H1 (cell line): Measurements from ENCODE around the gene HBEGF. TPM values are rescaled to one million over a fixed set of nuclear protein-coding genes. Genes with fewer than 3 reads are reported as not detected.

Experiments used
- CTCF ChIA-PET: fragments of 300-600 bp; sonication (Branson Sonifier 250); formaldehyde crosslinking; loops from one replicate; lab custom pipeline; 2021; ENCODE audit not compliant: partially characterized antibody; lab: Charles Lee
- POLR2A ChIA-PET: fragments of 300-600 bp; sonication (Branson Sonifier 250); formaldehyde crosslinking; loops from one replicate; lab custom pipeline; 2021; ENCODE audit warnings: inconsistent platforms; ENCODE audit not compliant: partially characterized antibody; lab: Charles Lee
- DNase-seq, 2 experiments: peaks; one replicate each; pipeline versions ENCODE4 v3.0.0 to v3.0.0-alpha.2; 2010 to 2022; ENCODE audit warnings: low spot score in 2 of 2, low read depth in 1 of 2, mixed read lengths in 1 of 2
- FAIRE-seq: peaks from 2 replicates; lab custom pipeline; 2011; peaks lifted over from hg19 to GRCh38; lab: Jason Lieb, UNC
- H2AFZ ChIP-seq: 2 replicates; pipeline ENCODE4 v1.8.1; 2012; ENCODE audit warnings: low read length, inconsistent platforms
- H2AK5ac ChIP-seq: 2 replicates; pipeline ENCODE4 v1.6.1; 2013; ENCODE audit warnings: low read depth, low read length
- H2BK120ac ChIP-seq: replicated peaks from 2 replicates; pipeline ENCODE3; 2013; ENCODE audit warnings: low read depth, low read length, inconsistent platforms
- H2BK12ac ChIP-seq: 2 replicates; pipeline ENCODE4 v1.6.1; 2013; ENCODE audit warnings: low read depth, low read length
- H2BK15ac ChIP-seq: 2 replicates; pipeline ENCODE4 v1.6.1; 2013; ENCODE audit warnings: low read length
- H2BK20ac ChIP-seq: 2 replicates; pipeline ENCODE4 v1.6.1; 2013; ENCODE audit warnings: low read length
- H2BK5ac ChIP-seq: 2 replicates; pipeline ENCODE4 v1.6.1; 2013; ENCODE audit warnings: low read depth, low read length
- H3K14ac ChIP-seq: 2 replicates; pipeline ENCODE4 v1.6.1; 2013; ENCODE audit warnings: inconsistent platforms; ENCODE audit not compliant: insufficient read length
- H3K18ac ChIP-seq: 2 replicates; pipeline ENCODE4 v1.6.1; 2013; ENCODE audit warnings: low read length; ENCODE audit errors: extremely low read depth
- H3K23ac ChIP-seq: 2 replicates; pipeline ENCODE4 v1.6.1; 2013; ENCODE audit warnings: inconsistent platforms; ENCODE audit not compliant: insufficient read length
- H3K23me2 ChIP-seq: 2 replicates; pipeline ENCODE4 v1.6.1; 2013; ENCODE audit warnings: low read depth, low read length
- H3K27ac ChIP-seq: 2 replicates; pipeline ENCODE4 v1.6.1; 2011; ENCODE audit warnings: low read depth, low read length, inconsistent platforms
- H3K27me3 ChIP-seq, 4 experiments: replicated peaks in 1 of 4; 1 replicate in 1 of 4; 2 replicates in 3 of 4; pipeline versions ENCODE4 v1.6.1 to v1.8.1; 2011 to 2013; ENCODE audit warnings: low read length in 3 of 4, mild to moderate bottlenecking in 3 of 4, inconsistent platforms in 2 of 4, mixed read lengths in 2 of 4, moderate library complexity in 1 of 4; ENCODE audit not compliant: control insufficient read depth in 3 of 4, insufficient read depth in 3 of 4; ENCODE audit errors: extremely low read depth in 1 of 4
- H3K36me3 ChIP-seq, 4 experiments: 2 replicates each; pipeline versions ENCODE4 v1.6.1 to v1.8.1; 2011 to 2013; ENCODE audit warnings: mild to moderate bottlenecking in 4 of 4, low read length in 3 of 4, moderate library complexity in 2 of 4, control low read depth in 1 of 4, inconsistent platforms in 1 of 4; ENCODE audit not compliant: insufficient read depth in 4 of 4, control insufficient read depth in 2 of 4
- H3K4ac ChIP-seq: replicated peaks from 2 replicates; pipeline ENCODE3; 2013; ENCODE audit warnings: low read length, low read depth, mixed read lengths, inconsistent platforms; ENCODE audit not compliant: insufficient read length
- H3K4me1 ChIP-seq, 4 experiments: replicated peaks in 1 of 4; 1 replicate in 1 of 4; 2 replicates in 3 of 4; pipeline versions ENCODE4 v1.6.1 to v1.8.1; 2011 to 2013; ENCODE audit warnings: low read length in 3 of 4, inconsistent platforms in 2 of 4, mixed read lengths in 1 of 4; ENCODE audit not compliant: insufficient read depth in 4 of 4, control insufficient read depth in 3 of 4
- H3K4me2 ChIP-seq, 2 experiments: 2 replicates each; pipeline versions ENCODE4 v1.6.1 to v1.8.1; 2011 to 2013; ENCODE audit warnings: low read depth in 2 of 2, low read length in 2 of 2, control low read depth in 1 of 2, inconsistent platforms in 1 of 2, mild to moderate bottlenecking in 1 of 2; ENCODE audit not compliant: insufficient read depth in 1 of 2
- H3K4me3 ChIP-seq, 4 experiments: fragments of 200-600, 300-600 bp in 1 of 4; sonication (generic), shearing (Covaris generic), sonication (Bioruptor Twin) in 1 of 4; 2 replicates each; pipeline versions ENCODE4 v1.5.1 to v1.8.1; 2011 to 2016; ENCODE audit warnings: low read length in 4 of 4, low read depth in 3 of 4, control low read depth in 2 of 4, inconsistent platforms in 2 of 4, mild to moderate bottlenecking in 2 of 4, mixed read lengths in 1 of 4, moderate library complexity in 1 of 4; ENCODE audit not compliant: insufficient read depth in 2 of 4; ENCODE audit errors: extremely low read depth in 1 of 4
- H3K56ac ChIP-seq: replicated peaks from 2 replicates; pipeline ENCODE3; 2013; ENCODE audit warnings: low read depth, mild to moderate bottlenecking, mixed read lengths, low read length, inconsistent platforms; ENCODE audit not compliant: insufficient read length
- H3K79me1 ChIP-seq: 2 replicates; pipeline ENCODE4 v1.6.1; 2013; ENCODE audit warnings: low read depth, low read length, control low read depth
- H3K79me2 ChIP-seq, 2 experiments: 2 replicates each; pipeline versions ENCODE4 v1.6.1 to v1.8.1; 2012 to 2013; ENCODE audit warnings: low read length in 2 of 2, mild to moderate bottlenecking in 2 of 2, inconsistent platforms in 1 of 2; ENCODE audit not compliant: insufficient read depth in 2 of 2, control insufficient read depth in 1 of 2
- H3K9ac ChIP-seq, 4 experiments: replicated peaks in 1 of 4; 1 replicate in 1 of 4; 2 replicates in 3 of 4; pipeline versions ENCODE4 v1.6.1 to v1.8.1; 2011 to 2013; ENCODE audit warnings: low read depth in 3 of 4, low read length in 3 of 4, control low read depth in 2 of 4, mild to moderate bottlenecking in 2 of 4, moderate library complexity in 2 of 4, inconsistent platforms in 1 of 4; ENCODE audit errors: extremely low read depth in 1 of 4
- H3K9me3 ChIP-seq, 2 experiments: 2 replicates each; pipeline versions ENCODE4 v1.6.1 to v1.8.1; 2012 to 2013; ENCODE audit warnings: mild to moderate bottlenecking in 2 of 2, moderate library complexity in 2 of 2, control low read depth in 1 of 2, inconsistent platforms in 1 of 2, low read depth in 1 of 2, low read length in 1 of 2, mixed read lengths in 1 of 2; ENCODE audit not compliant: insufficient read depth in 2 of 2
- H4K20me1 ChIP-seq, 2 experiments: replicated peaks in 1 of 2; 2 replicates each; pipeline versions ENCODE3 to v1.8.1; 2011 to 2013; ENCODE audit warnings: inconsistent platforms in 2 of 2, low read length in 2 of 2, mild to moderate bottlenecking in 1 of 2; ENCODE audit not compliant: insufficient read depth in 2 of 2, control insufficient read depth in 1 of 2
- H4K5ac ChIP-seq: 2 replicates; pipeline ENCODE4 v1.6.1; 2013; ENCODE audit warnings: low read length, low read depth, mixed read lengths, inconsistent platforms; ENCODE audit not compliant: insufficient read length
- H4K8ac ChIP-seq: 2 replicates; pipeline ENCODE4 v1.8.0; 2013; ENCODE audit warnings: mild to moderate bottlenecking, moderate library complexity, low read length, inconsistent platforms; ENCODE audit not compliant: insufficient read depth; ENCODE audit errors: extremely low read depth
- H4K91ac ChIP-seq: replicated peaks from 2 replicates; pipeline ENCODE3; 2013; ENCODE audit warnings: low read length, mixed read lengths, inconsistent platforms; ENCODE audit not compliant: insufficient read length
- EGR1 ChIP-seq: IDR thresholded peaks from 2 replicates; pipeline ENCODE4 v1.6.1; 2011; ENCODE audit warnings: low read depth, low read length, borderline replicate concordance
- EP300 ChIP-seq, 2 experiments: IDR thresholded peaks; 1 replicate in 1 of 2; 2 replicates in 1 of 2; pipeline ENCODE4 v1.6.1; 2011 to 2012; ENCODE audit warnings: low read depth in 2 of 2, low read length in 2 of 2, mild to moderate bottlenecking in 2 of 2, borderline replicate concordance in 1 of 2, inconsistent platforms in 1 of 2, moderate library complexity in 1 of 2
- GTF2F1 ChIP-seq: IDR thresholded peaks from 2 replicates; pipeline ENCODE4 v1.6.1; 2012; ENCODE audit warnings: low read depth, low read length, improper control_type of control experiment, borderline replicate concordance
- SRF ChIP-seq: IDR thresholded peaks from 2 replicates; pipeline ENCODE4 v1.6.1; 2011; ENCODE audit warnings: mild to moderate bottlenecking, low read depth, low read length, moderate library complexity
- WGBS, 2 experiments: shearing (Covaris generic) in 1 of 2; methylation state at CpG; one replicate each; pipeline versions ENCODE4 v1.1.6 to v1.1.7; 2013 to 2015; ENCODE audit warnings: low lambda C conversion rate in 2 of 2, mixed read lengths in 2 of 2, inconsistent platforms in 1 of 2, low coverage in 1 of 2, missing lambda C conversion rate in 1 of 2; ENCODE audit not compliant: insufficient replicate concordance in 2 of 2, insufficient coverage in 1 of 2, insufficient read length in 1 of 2; ENCODE audit errors: extremely low coverage in 1 of 2, missing lambda C conversion rate in 1 of 2; 5-methylcytosine and 5-hydroxymethylcytosine counted together
- polyA plus RNA-seq, 7 experiments: library from polyadenylated mRNA; depleted of rRNA in 3 of 7; stranded (reverse) in 5 of 7; unstranded in 2 of 7; fragments of >200 nt in 5 of 7; fragments of 200-250 nt in 2 of 7; gene quantifications; 1 replicate in 5 of 7; 2 replicates in 1 of 7; 4 replicates in 1 of 7; pipeline versions ENCODE4 v1.2.1 to v1.2.3, GENCODE V29; 2011 to 2013; ENCODE audit warnings: missing spikeins in 2 of 7, mixed read lengths in 2 of 7
- total RNA-seq: library from RNA; stranded (reverse); fragmentation: NEBNext Ultra II Directional; extraction: Animal tissue kit (Norgen Biotek cat#: 25700); gene quantifications from 2 replicates; pipeline ENCODE4 v1.2.1, GENCODE V29; 2021

The HBEGF gene
- total and polyA plus RNA-seq, 2 of the 8 experiments (the other 6 are each of a cell fraction or from before 2014, with no cell fraction given) = 2.4 to 2.5 TPM

- Histone ChIP-seq H3K14ac (no peak overlapping the region), H2AK5ac (no peak overlapping the region), H3K4me1 (no peaks in the 10 kb centered on the region), H2AFZ (no peak overlapping the region), H2BK12ac (no peak overlapping the region), H4K5ac (no peak overlapping the region), H3K18ac (no peak overlapping the region), H3K56ac (no peak overlapping the region), H3K4ac (no peak overlapping the region), H2BK5ac (no peak overlapping the region), H4K20me1 (peaks cover 4% of the 10 kb centered on the region in 2 experiments), H3K36me3 (peaks cover 0 to 4% (median under 1%) of the 10 kb centered on the region in 4 experiments; a peak in 3 of 8 replicates), H3K27ac (no peak overlapping the region), H2BK120ac (no peak overlapping the region), H3K79me1 (no peaks in the 10 kb centered on the region), H3K4me3 (no peak overlapping the region), H2BK20ac (no peak overlapping the region), H4K91ac (no peak overlapping the region), H4K8ac (no peak overlapping the region), H3K4me2 (no peak overlapping the region), H3K9me3 (no peaks in the 10 kb centered on the region), H3K79me2 (peaks cover 0 to 86% of the 10 kb centered on the region in 2 experiments; a peak in 3 of 4 replicates), H2BK15ac (no peak overlapping the region), H3K23ac (no peak overlapping the region), H3K27me3 (no peaks in the 10 kb centered on the region), H3K9ac (no peak overlapping the region), H3K23me2 (no peaks in the 10 kb centered on the region)
- DNase-seq (no peak), FAIRE-seq (no peak)
- CTCF ChIA-PET = interaction anchor here (0.8 to 1.5 kb wide), 4 partner anchors 52 to 56 kb away, joined by 3 to 5 read pairs (median 3); no protein-coding TSS in a partner anchor
- 82% methylated on average over 3 of the region's 3 CpGs; no CpG with 5 or more reads in 1 of the 2 experiments for WGBS, 2 experiments
- POLR2A ChIA-PET = no interaction called here
- no peak for TF ChIP-seq EGR1
- no peak for TF ChIP-seq EP300 (IDR thresholded peaks at IDR 0.05; ENCODE audit: borderline replicate concordance in 1 of 2, low read depth in 2 of 2, low read length in 2 of 2)
- no peak for TF ChIP-seq SRF
- TF ChIP-seq GTF2F1 = no peak
Observed at GRCh38 chr5:140296289-140296688, 50.1 kb downstream of the HBEGF start.
